ENCODE measurements around the gene GIPC2.

DNA sequence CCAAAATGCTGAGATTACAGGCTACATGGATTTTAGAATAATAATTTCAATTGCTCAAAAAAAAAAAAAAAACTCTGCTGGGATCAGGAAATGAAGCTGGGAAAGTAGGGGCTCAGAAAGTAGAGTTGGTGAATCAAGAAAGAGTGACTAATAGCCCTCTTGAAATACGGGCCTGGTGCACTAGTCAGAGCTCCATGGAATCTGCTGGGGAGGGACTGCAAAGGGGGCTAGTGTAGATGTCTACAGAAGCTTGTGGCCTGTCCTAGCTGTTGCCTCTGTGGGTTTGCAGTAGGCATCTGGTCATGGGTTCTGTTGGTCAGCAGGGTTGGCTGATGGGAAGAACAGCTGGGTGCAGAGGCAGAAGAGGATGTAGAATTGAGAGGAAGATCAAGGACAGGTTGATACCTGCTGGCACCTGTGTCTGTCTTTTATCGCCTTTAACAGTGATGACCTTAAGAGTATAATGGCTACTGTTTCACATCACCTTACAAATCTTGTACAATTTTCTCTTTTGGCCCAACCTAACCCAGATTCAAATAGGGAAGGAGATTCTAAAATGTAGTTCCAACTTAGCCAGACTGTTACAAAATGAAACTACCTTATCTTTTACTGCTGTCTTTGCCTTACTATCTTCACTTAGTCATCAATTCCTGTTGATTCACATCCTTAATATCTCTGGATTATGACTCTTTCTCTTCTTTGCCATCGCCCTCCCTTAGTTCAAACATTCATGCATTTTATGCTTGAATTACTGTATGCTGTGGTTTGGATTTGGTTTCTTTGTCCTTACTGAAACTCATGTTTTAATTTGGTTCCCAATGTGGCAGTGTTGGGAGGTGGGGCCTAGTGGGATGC lies 126.2 kb downstream of the GIPC2 start:
- TF ChIP-seq, protein P1, sequence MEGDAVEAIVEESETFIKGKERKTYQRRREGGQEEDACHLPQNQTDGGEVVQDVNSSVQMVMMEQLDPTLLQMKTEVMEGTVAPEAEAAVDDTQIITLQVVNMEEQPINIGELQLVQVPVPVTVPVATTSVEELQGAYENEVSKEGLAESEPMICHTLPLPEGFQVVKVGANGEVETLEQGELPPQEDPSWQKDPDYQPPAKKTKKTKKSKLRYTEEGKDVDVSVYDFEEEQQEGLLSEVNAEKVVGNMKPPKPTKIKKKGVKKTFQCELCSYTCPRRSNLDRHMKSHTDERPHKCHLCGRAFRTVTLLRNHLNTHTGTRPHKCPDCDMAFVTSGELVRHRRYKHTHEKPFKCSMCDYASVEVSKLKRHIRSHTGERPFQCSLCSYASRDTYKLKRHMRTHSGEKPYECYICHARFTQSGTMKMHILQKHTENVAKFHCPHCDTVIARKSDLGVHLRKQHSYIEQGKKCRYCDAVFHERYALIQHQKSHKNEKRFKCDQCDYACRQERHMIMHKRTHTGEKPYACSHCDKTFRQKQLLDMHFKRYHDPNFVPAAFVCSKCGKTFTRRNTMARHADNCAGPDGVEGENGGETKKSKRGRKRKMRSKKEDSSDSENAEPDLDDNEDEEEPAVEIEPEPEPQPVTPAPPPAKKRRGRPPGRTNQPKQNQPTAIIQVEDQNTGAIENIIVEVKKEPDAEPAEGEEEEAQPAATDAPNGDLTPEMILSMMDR (IDR thresholded peaks at IDR 0.05; ENCODE audit: low read depth, low read length, poor library complexity, severe bottlenecking): no peak
- TF ChIP-seq EZH2phosphoT487 (IDR thresholded peaks at IDR 0.05; ENCODE audit: borderline replicate concordance, low read length): no peak
